IMR-90 (cell line): Measurements from ENCODE around the gene MAS1L. TPM values are rescaled to one million over a fixed set of nuclear protein-coding genes. Genes with fewer than 3 reads are reported as not detected.

ENCODE experiments used
- ATAC-seq: fragments of 200-7000 bp; cut with Tn5 transposase; 2 replicates; pipeline ENCODE4 v1.9.1; 2020; ENCODE audit warnings: low read depth, mild to moderate bottlenecking, moderate library complexity
- BruUV-seq: library from RNA; stranded (reverse); fragments of 400-500 nt; replicated peaks from 2 replicates; lab custom pipeline; 2021; lab: Mats Ljungman, UMichigan
- CTCF ChIA-PET: fragments of 300-600 bp; formaldehyde crosslinking; extraction: SDS; loops from one replicate; lab custom pipeline; 2021; ENCODE audit warnings: antibody characterized with exemption; lab: Yijun Ruan, JAX
- POLR2A ChIA-PET: fragments of 300-600 bp; sonication (Branson Sonifier 250); formaldehyde crosslinking; loops from one replicate; lab custom pipeline; 2022; ENCODE audit warnings: antibody characterized with exemption; ENCODE audit not compliant: unreplicated experiment; lab: Charles Lee
- DNase-seq: peaks from one replicate; pipeline ENCODE4 v3.0.0; 2013
- H2AFZ ChIP-seq: replicated peaks from 2 replicates; pipeline ENCODE3; 2013; ENCODE audit warnings: low read length, mild to moderate bottlenecking; ENCODE audit not compliant: poor library complexity
- H2AK5ac ChIP-seq: 2 replicates; pipeline ENCODE4 v1.6.1; 2013; ENCODE audit warnings: low read depth, low read length, inconsistent platforms
- H2AK9ac ChIP-seq: replicated peaks from 2 replicates; pipeline ENCODE3; 2013; ENCODE audit warnings: mild to moderate bottlenecking, low read depth, low read length, moderate library complexity; ENCODE audit not compliant: poor library complexity
- H2BK120ac ChIP-seq: 2 replicates; pipeline ENCODE4 v1.6.1; 2013; ENCODE audit warnings: low read depth, low read length, inconsistent platforms
- H2BK15ac ChIP-seq: 3 replicates; pipeline ENCODE4 v1.6.1; 2013; ENCODE audit warnings: low read depth, low read length, inconsistent platforms
- H2BK20ac ChIP-seq: 2 replicates; pipeline ENCODE4 v1.6.1; 2013; ENCODE audit warnings: low read depth, mild to moderate bottlenecking, inconsistent platforms, low read length, moderate library complexity
- H2BK5ac ChIP-seq: 2 replicates; pipeline ENCODE4 v1.6.1; 2013; ENCODE audit warnings: mild to moderate bottlenecking, low read depth, low read length, inconsistent platforms; ENCODE audit not compliant: poor library complexity, severe bottlenecking
- H3K14ac ChIP-seq: replicated peaks from 2 replicates; pipeline ENCODE4 v1.6.1; 2013; ENCODE audit warnings: low read depth, low read length, inconsistent platforms
- H3K18ac ChIP-seq: 2 replicates; pipeline ENCODE4 v1.6.1; 2013; ENCODE audit warnings: low read depth, low read length, control low read depth
- H3K23ac ChIP-seq: 2 replicates; pipeline ENCODE4 v1.6.1; 2013; ENCODE audit warnings: low read depth, low read length, inconsistent platforms
- H3K27ac ChIP-seq: 2 replicates; pipeline ENCODE4 v1.5.1; 2013; ENCODE audit warnings: mild to moderate bottlenecking, control low read depth, low read length; ENCODE audit not compliant: insufficient read depth
- H3K27me3 ChIP-seq: 2 replicates; pipeline ENCODE4 v1.6.1; 2013; ENCODE audit warnings: low read length; ENCODE audit not compliant: control insufficient read depth, insufficient read depth
- H3K36me3 ChIP-seq: 2 replicates; pipeline ENCODE4 v1.6.1; 2013; ENCODE audit warnings: low read length, mixed read lengths; ENCODE audit not compliant: control insufficient read depth, insufficient read depth
- H3K4ac ChIP-seq: 2 replicates; pipeline ENCODE4 v1.6.1; 2013; ENCODE audit warnings: low read depth, low read length, inconsistent platforms
- H3K4me1 ChIP-seq: 2 replicates; pipeline ENCODE4 v1.6.1; 2013; ENCODE audit warnings: low read length, mixed read lengths; ENCODE audit not compliant: control insufficient read depth, insufficient read depth
- H3K4me2 ChIP-seq: 2 replicates; pipeline ENCODE4 v1.6.1; 2013; ENCODE audit warnings: low read depth, mild to moderate bottlenecking, control low read depth, low read length, moderate library complexity
- H3K4me3 ChIP-seq: 2 replicates; pipeline ENCODE4 v1.5.1; 2013; ENCODE audit warnings: low read depth, mild to moderate bottlenecking, control low read depth, low read length, moderate library complexity; ENCODE audit not compliant: insufficient read depth
- H3K56ac ChIP-seq: 2 replicates; pipeline ENCODE4 v1.6.1; 2013; ENCODE audit warnings: low read length, inconsistent platforms; ENCODE audit not compliant: insufficient read depth; ENCODE audit errors: extremely low read depth
- H3K79me1 ChIP-seq, 2 experiments: 2 replicates each; pipeline ENCODE4 v1.6.1; 2013; ENCODE audit warnings: low read length in 2 of 2, inconsistent platforms in 1 of 2, low read depth in 1 of 2
- H3K9ac ChIP-seq: 2 replicates; pipeline ENCODE4 v1.6.1; 2013; ENCODE audit warnings: low read depth, low read length, control low read depth
- H3K9me1 ChIP-seq: 2 replicates; pipeline ENCODE4 v1.6.1; 2013; ENCODE audit warnings: low read length, inconsistent platforms; ENCODE audit not compliant: insufficient read depth
- H3K9me3 ChIP-seq: 2 replicates; pipeline ENCODE4 v1.6.1; 2013; ENCODE audit warnings: low read length; ENCODE audit not compliant: control insufficient read depth, insufficient read depth
- H4K20me1 ChIP-seq: 2 replicates; pipeline ENCODE4 v1.6.1; 2013; ENCODE audit warnings: low read length, inconsistent platforms; ENCODE audit not compliant: insufficient read depth
- H4K5ac ChIP-seq: 2 replicates; pipeline ENCODE4 v1.6.1; 2013; ENCODE audit warnings: mild to moderate bottlenecking, low read depth, low read length, control low read depth
- H4K8ac ChIP-seq, 2 experiments: 2 replicates each; pipeline ENCODE4 v1.6.1; 2013; ENCODE audit warnings: low read depth in 2 of 2, low read length in 2 of 2, control low read depth in 1 of 2, inconsistent platforms in 1 of 2
- H4K91ac ChIP-seq: 2 replicates; pipeline ENCODE4 v1.6.1; 2013; ENCODE audit warnings: low read depth, low read length, inconsistent platforms; ENCODE audit not compliant: insufficient read depth
- BHLHE40 ChIP-seq: fragments of 150-350 bp; IDR thresholded peaks from 2 replicates; pipeline ENCODE4 v1.6.1; 2016; ENCODE audit warnings: mild to moderate bottlenecking, low read depth, low read length
- CEBPB ChIP-seq: IDR thresholded peaks from 2 replicates; pipeline ENCODE4 v1.6.1; 2012; ENCODE audit warnings: low read depth, low read length, improper control_type of control experiment
- CHD1 ChIP-seq: IDR thresholded peaks from 2 replicates; pipeline ENCODE4 v1.6.1; 2012; ENCODE audit warnings: low read depth, low read length, improper control_type of control experiment
- CTCF ChIP-seq: conservative IDR thresholded peaks from 2 replicates; pipeline ENCODE4 v1.5.1; 2012; ENCODE audit warnings: mild to moderate bottlenecking, low read depth, low read length, improper control_type of control experiment
- ELK1 ChIP-seq: fragments of 150-350 bp; IDR thresholded peaks from 2 replicates; pipeline ENCODE4 v1.6.1; 2016; ENCODE audit warnings: low read depth, mild to moderate bottlenecking, low read length, moderate library complexity, borderline replicate concordance
- FOS ChIP-seq: fragments of 150-350 bp; IDR thresholded peaks from 2 replicates; pipeline ENCODE4 v1.6.1; 2016; ENCODE audit warnings: low read depth, low read length
- MAFK ChIP-seq: IDR thresholded peaks from 2 replicates; pipeline ENCODE4 v1.6.1; 2012; ENCODE audit warnings: low read depth, low read length, improper control_type of control experiment
- MAZ ChIP-seq: IDR thresholded peaks from 2 replicates; pipeline ENCODE4 v1.6.1; 2012; ENCODE audit warnings: low read depth, mild to moderate bottlenecking, low read length, improper control_type of control experiment, moderate library complexity, borderline replicate concordance
- MXI1 ChIP-seq: IDR thresholded peaks from 2 replicates; pipeline ENCODE4 v1.6.1; 2012; ENCODE audit warnings: low read depth, mild to moderate bottlenecking, low read length, moderate library complexity, borderline replicate concordance
- NFE2L2 ChIP-seq: fragments of 150-350 bp; IDR thresholded peaks from 2 replicates; pipeline ENCODE4 v1.6.1; 2016; ENCODE audit warnings: low read depth, mild to moderate bottlenecking, low read length
- POLR2A ChIP-seq: IDR thresholded peaks from 2 replicates; pipeline ENCODE4 v1.6.1; 2012; ENCODE audit warnings: mild to moderate bottlenecking, low read depth, low read length
- RAD21 ChIP-seq: IDR thresholded peaks from 2 replicates; pipeline ENCODE4 v1.6.1; 2012; ENCODE audit warnings: low read length, improper control_type of control experiment
- RCOR1 ChIP-seq: IDR thresholded peaks from 2 replicates; pipeline ENCODE4 v1.6.1; 2012; ENCODE audit warnings: mild to moderate bottlenecking, low read length, improper control_type of control experiment; ENCODE audit not compliant: insufficient replicate concordance
- RFX5 ChIP-seq: IDR thresholded peaks from 2 replicates; pipeline ENCODE4 v1.8.0; 2012; ENCODE audit warnings: low read depth, mild to moderate bottlenecking, low read length, moderate library complexity
- SMC3 ChIP-seq: fragments of 150-350 bp; IDR thresholded peaks from 2 replicates; pipeline ENCODE4 v1.6.1; 2016; ENCODE audit warnings: low read depth, mild to moderate bottlenecking, antibody characterized with exemption, low read length, moderate library complexity
- USF2 ChIP-seq: fragments of 150-350 bp; IDR thresholded peaks from 2 replicates; pipeline ENCODE4 v1.6.1; 2017; ENCODE audit warnings: mild to moderate bottlenecking, antibody characterized with exemption, low read length, low read depth
- WGBS, 2 experiments: methylation state at CpG; one replicate each; pipeline versions ENCODE4 v1.1.5 to v1.1.7; 2013; ENCODE audit warnings: missing lambda C conversion rate in 2 of 2; ENCODE audit not compliant: insufficient read length in 1 of 2; ENCODE audit errors: extremely low coverage in 2 of 2; 5-methylcytosine and 5-hydroxymethylcytosine counted together
- dilution Hi-C: fragments of 300-500 bp; cut with HindIII; formaldehyde crosslinking; loops from one replicate; pipeline ENCODE4 v1.14.3; 2018; ENCODE audit warnings: low sequenced_read_pairs; ENCODE audit not compliant: unreplicated experiment
- in situ Hi-C: fragments of 300-500 bp; cut with MboI; formaldehyde crosslinking; loops from 3 replicates; pipeline ENCODE4 v1.14.3; 2019; ENCODE audit warnings: low sequenced_read_pairs, inconsistent platforms, mixed read lengths
- intact Hi-C: fragments of 100-400 bp; cut with micrococcal nuclease; formaldehyde crosslinking; loops from 2 replicates; pipeline ENCODE4 v1.10.0; 2022
- polyA plus RNA-seq, 3 experiments: library from polyadenylated mRNA; depleted of rRNA; stranded (reverse); fragments of >200 nt; gene quantifications; 2 replicates each; pipeline ENCODE4 v1.2.3, GENCODE V29; 2012; ENCODE audit warnings: low replicate concordance in 1 of 3
- total RNA-seq: library from RNA; depleted of rRNA; stranded (reverse); fragments of >200 nt; gene quantifications from 2 replicates; pipeline ENCODE4 v1.2.3, GENCODE V29; 2012

Gene MAS1L
- total and polyA plus RNA-seq, 2 of the 4 experiments (the other 2 are of a cell fraction) = not detected

GRCh38 chr6:29528300-29528931 lies 40.7 kb upstream of the MAS1L start:
- Histone ChIP-seq H3K9me3 (peaks cover 3% of the 10 kb centered on the region; the same call in 1 of the 2 replicates), H3K56ac (no peak overlapping the region), H3K4me1 (no peaks in the 10 kb centered on the region), H3K18ac (no peak overlapping the region), H3K9me1 (no peaks in the 10 kb centered on the region), H3K36me3 (no peaks in the 10 kb centered on the region), H4K5ac (no peak overlapping the region), H3K14ac (no peak overlapping the region), H3K27ac (no peak overlapping the region), H3K4me3 (no peak overlapping the region), H2AFZ (no peak overlapping the region), H3K23ac (no peak overlapping the region), H3K9ac (no peak overlapping the region), H3K4me2 (no peak overlapping the region), H4K20me1 (no peaks in the 10 kb centered on the region), H2BK20ac (no peak overlapping the region), H2BK120ac (no peak overlapping the region), H4K91ac (no peak overlapping the region), H3K4ac (no peak overlapping the region), H4K8ac (no peak overlapping the region), H3K79me1 (no peaks in the 10 kb centered on the region), H2AK9ac (no peak overlapping the region), H2BK15ac (no peak overlapping the region), H2BK5ac (no peak overlapping the region), H3K27me3 (no peaks in the 10 kb centered on the region), H2AK5ac (no peak overlapping the region)
- in situ Hi-C loops = no loop called here
- dilution Hi-C loops = no loop called here
- ChIA-PET POLR2A (no interaction called here), CTCF (no interaction called here)
- DNase-seq = no peak
- WGBS, 2 experiments = 48% methylated on average over 3 of the region's 5 CpGs; no CpG with 5 or more reads in 1 of the 2 experiments
- intact Hi-C loops = no loop called here
- no peak for ATAC-seq
- TF ChIP-seq BHLHE40 (no peak), MXI1 (no peak), FOS (no peak), CEBPB (no peak), USF2 (no peak), CHD1 (no peak), RFX5 (no peak), SMC3 (no peak), MAZ (no peak), RCOR1 (no peak), NFE2L2 (no peak), MAFK (no peak), POLR2A (no peak), ELK1 (no peak), CTCF (no peak), RAD21 (no peak)
- BruUV-seq = no TSS peak
